GM12865 (cell line): ENCODE data around the gene NR6A1.

Experiments used
- DNase-seq: peaks from one replicate; pipeline ENCODE4 v3.0.0; 2010; ENCODE audit warnings: low read depth
- H3K4me3 ChIP-seq: 2 replicates; pipeline ENCODE4 v1.5.1; 2011; ENCODE audit warnings: mild to moderate bottlenecking, low read depth, low read length, control low read depth
- CTCF ChIP-seq: IDR thresholded peaks from 2 replicates; pipeline ENCODE4 v1.5.1; 2011; ENCODE audit warnings: low read length, control low read depth, low read depth, inconsistent platforms; ENCODE audit not compliant: insufficient read depth; ENCODE audit errors: missing control alignments

Gene NR6A1

DNA sequence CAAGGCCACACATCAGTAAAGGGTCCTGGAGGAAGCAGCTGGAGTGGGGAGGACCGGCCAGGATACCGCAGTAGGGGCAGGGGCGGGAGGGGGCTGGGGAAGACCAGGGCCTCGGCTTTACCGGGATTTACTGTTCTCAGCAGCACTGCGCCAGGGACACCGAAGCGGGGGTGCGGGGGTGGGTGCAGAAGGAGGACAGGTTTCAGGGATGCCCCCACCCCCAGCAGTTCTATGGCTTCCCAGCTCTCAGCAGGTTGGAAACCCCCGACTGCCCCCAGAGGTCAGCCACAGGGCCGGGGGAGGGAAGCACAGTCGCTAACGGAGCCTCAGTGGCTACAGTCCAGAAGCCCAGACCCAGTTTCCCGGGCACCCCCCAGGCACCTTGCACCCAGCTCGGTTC, 285.2 kb downstream of the NR6A1 start:
- no peak overlapping the region for H3K4me3 ChIP-seq
- no peak for TF ChIP-seq CTCF
- no peak for DNase-seq

- no peak overlapping the region for H3K4me3 ChIP-seq
- no peak for DNase-seq
- no peak for TF ChIP-seq CTCF
Measured at GRCh38 chr9:124485201-124485600, 285.9 kb downstream of the NR6A1 start.

- no peak for DNase-seq
- no peak overlapping the region for H3K4me3 ChIP-seq
- no peak for TF ChIP-seq CTCF
Measured at GRCh38 chr9:124483481-124483880, 287.6 kb downstream of the NR6A1 start.

GRCh38 chr9:124482431-124483031, 288.6 kb downstream of the NR6A1 start:
- H3K4me3 ChIP-seq = no peak overlapping the region
- no peak for TF ChIP-seq CTCF
- no peak for DNase-seq

DNA sequence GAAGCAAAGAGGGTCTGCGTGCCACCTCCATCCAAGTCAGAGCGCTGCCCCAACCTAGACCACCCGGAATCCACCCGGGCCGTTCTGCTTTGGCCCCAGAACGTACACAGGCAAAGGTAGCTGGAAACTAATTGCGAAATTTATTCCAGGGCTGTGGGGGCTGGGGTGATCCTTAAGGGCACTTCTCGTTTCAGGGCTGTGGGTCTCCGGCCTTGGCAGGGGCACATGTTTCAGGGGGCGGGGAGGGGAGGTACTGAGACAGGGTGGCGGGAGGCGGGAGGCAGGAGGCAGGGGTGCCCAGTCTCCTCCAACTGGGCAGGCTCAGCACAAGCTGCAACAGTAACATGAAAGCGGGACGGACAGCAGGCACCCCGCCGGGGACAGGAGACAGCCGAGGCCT, 290.0 kb downstream of the NR6A1 start:
- TF ChIP-seq CTCF = no peak
- no peak overlapping the region for H3K4me3 ChIP-seq
- no peak for DNase-seq

DNA sequence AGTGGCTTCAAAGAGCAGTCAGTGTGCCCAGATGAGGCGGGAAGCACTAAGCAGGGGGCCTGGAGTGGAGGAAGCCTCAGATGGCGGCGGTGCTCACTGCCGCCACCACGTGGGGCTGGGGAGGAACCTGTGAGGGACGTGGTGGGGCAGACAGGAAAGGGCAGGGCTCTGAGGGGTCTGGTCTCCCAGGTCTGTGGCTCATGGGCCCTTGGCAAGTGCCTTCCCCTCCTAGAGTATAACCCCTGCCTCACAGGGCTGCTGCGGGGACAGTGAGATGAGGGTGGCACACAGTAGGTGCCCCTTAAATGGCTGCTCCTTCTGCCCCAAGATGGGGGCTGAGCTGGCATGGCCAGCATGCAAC, 290.5 kb downstream of the NR6A1 start:
- H3K4me3 ChIP-seq = no peak overlapping the region
- TF ChIP-seq CTCF = peak; percentile 67
- DNase-seq = peak; percentile 50

DNA sequence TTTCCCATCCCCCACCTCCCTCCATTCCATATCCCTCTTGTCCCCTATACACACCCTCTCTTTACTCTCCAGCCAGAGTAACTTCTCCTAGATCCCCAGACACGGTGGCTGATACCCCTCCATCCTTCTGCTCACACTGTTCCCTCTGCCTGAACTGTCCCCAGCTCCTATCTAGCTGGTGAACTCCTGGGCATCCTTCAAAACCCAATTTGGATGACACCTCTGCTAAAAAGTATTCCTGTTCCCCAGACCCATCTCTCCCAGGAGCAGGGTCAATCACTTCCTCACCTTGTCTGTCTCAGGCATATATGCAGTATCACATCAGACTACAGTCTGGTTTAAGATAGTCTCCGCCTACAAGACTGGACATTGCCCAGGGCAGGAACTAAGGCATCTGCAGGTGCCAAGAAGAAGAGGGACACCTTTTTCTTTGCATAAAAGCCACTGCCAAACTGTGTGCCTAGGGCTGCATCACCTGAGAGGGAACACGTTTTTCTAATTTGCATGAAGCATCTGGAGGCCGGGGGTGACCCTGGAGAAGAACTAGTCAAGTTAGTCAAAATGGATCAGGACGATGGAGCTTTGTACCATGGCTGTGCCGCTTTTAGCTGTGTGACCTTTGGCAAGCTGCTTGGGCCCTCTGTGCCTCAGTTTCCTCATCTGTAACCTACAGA, 291.0 kb downstream of the NR6A1 start:
- DNase-seq = no peak
- no peak for TF ChIP-seq CTCF
- no peak overlapping the region for H3K4me3 ChIP-seq
